OCI-LY7 (cell line): Measurements from ENCODE around the gene ECHDC1. TPM values are rescaled to one million over a fixed set of nuclear protein-coding genes. Genes with fewer than 3 reads are reported as not detected.

ENCODE experiments used
- BruUV-seq: library from RNA; stranded (reverse); fragments of 400-500 nt; replicated peaks from 2 replicates; lab custom pipeline; 2021; lab: Mats Ljungman, UMichigan
- CTCF ChIA-PET: fragments of 300-600 bp; sonication (Branson Sonifier 250); formaldehyde crosslinking; loops from one replicate; lab custom pipeline; 2022; ENCODE audit warnings: antibody characterized with exemption; ENCODE audit not compliant: unreplicated experiment; lab: Charles Lee
- POLR2A ChIA-PET: fragments of 300-600 bp; sonication (Branson Sonifier 250); formaldehyde crosslinking; loops from one replicate; lab custom pipeline; 2022; ENCODE audit warnings: antibody characterized with exemption; lab: Charles Lee
- DNase-seq: peaks from one replicate; pipeline ENCODE4 v3.0.0-alpha.2; 2015; ENCODE audit warnings: low spot score
- H2AFZ ChIP-seq: fragments of 200-600 bp; sonication (generic), shearing (Covaris generic); 2 replicates; pipeline ENCODE4 v1.6.1; 2014; ENCODE audit warnings: mild to moderate bottlenecking, antibody characterized with exemption, low read length, moderate library complexity
- H3K27ac ChIP-seq: fragments of 200-600 bp; sonication (generic); 2 replicates; pipeline ENCODE4 v1.5.1; 2014; ENCODE audit warnings: mixed run types, low read depth, mild to moderate bottlenecking, moderate library complexity, low read length, inconsistent platforms; ENCODE audit not compliant: poor library complexity, severe bottlenecking
- H3K36me3 ChIP-seq: fragments of 200-600 bp; sonication (generic); 2 replicates; pipeline ENCODE4 v1.6.1; 2014; ENCODE audit warnings: mild to moderate bottlenecking, antibody characterized with exemption, low read length, moderate library complexity, mixed read lengths; ENCODE audit not compliant: insufficient read depth
- H3K4me1 ChIP-seq: fragments of 200-600 bp; sonication (generic); 2 replicates; pipeline ENCODE4 v1.5.1; 2014; ENCODE audit warnings: mild to moderate bottlenecking, low read length; ENCODE audit not compliant: insufficient read depth, poor library complexity, severe bottlenecking
- H3K4me2 ChIP-seq: fragments of 200-600 bp; sonication (generic); 2 replicates; pipeline ENCODE4 v1.6.1; 2014; ENCODE audit warnings: mild to moderate bottlenecking, low read length
- H3K4me3 ChIP-seq: fragments of 200-600 bp; sonication (generic); 2 replicates; pipeline ENCODE4 v1.5.1; 2014; ENCODE audit warnings: mild to moderate bottlenecking, low read depth, low read length; ENCODE audit not compliant: poor library complexity, severe bottlenecking
- H3K79me2 ChIP-seq: fragments of 200-600 bp; sonication (generic); 2 replicates; pipeline ENCODE4 v1.6.1; 2016; ENCODE audit warnings: low read depth, mild to moderate bottlenecking, low read length, moderate library complexity, mixed read lengths; ENCODE audit not compliant: insufficient read depth
- H3K9me2 ChIP-seq: fragments of 200-600 bp; sonication (generic); 2 replicates; pipeline ENCODE4 v1.6.1; 2016; ENCODE audit warnings: mild to moderate bottlenecking, low read length, mixed read lengths; ENCODE audit not compliant: insufficient read depth
- H3K9me3 ChIP-seq: fragments of 200-600 bp; sonication (generic); 2 replicates; pipeline ENCODE4 v1.6.1; 2014; ENCODE audit warnings: mild to moderate bottlenecking, mixed run types, low read length, mixed read lengths
- H4K20me1 ChIP-seq: fragments of 200-600 bp; sonication (generic); 2 replicates; pipeline ENCODE4 v1.6.1; 2014; ENCODE audit warnings: mild to moderate bottlenecking, antibody characterized with exemption, low read length, moderate library complexity, mixed read lengths; ENCODE audit not compliant: insufficient read depth
- CTCF ChIP-seq: fragments of 200-600 bp; sonication (generic); conservative IDR thresholded peaks from 2 replicates; pipeline ENCODE4 v1.5.1; 2014; ENCODE audit warnings: mild to moderate bottlenecking, antibody characterized with exemption, low read length, moderate library complexity, mixed read lengths
- EZH2phosphoT487 ChIP-seq: fragments of 200-600 bp; sonication (generic); IDR thresholded peaks from 2 replicates; pipeline ENCODE4 v1.6.1; 2018; ENCODE audit warnings: low read depth, borderline replicate concordance, mild to moderate bottlenecking, mixed run types, antibody characterized with exemption, low read length, moderate library complexity, mixed read lengths
- intact Hi-C: fragments of 100-400 bp; cut with micrococcal nuclease; formaldehyde crosslinking; loops from one replicate; pipeline ENCODE4 v1.10.0; 2022; ENCODE audit not compliant: unreplicated experiment
- total RNA-seq, 2 experiments: library from RNA; depleted of rRNA in 1 of 2; stranded (reverse); fragments of >200 nt in 1 of 2; shearing (Covaris generic) in 1 of 2; gene quantifications; 2 replicates each; pipeline ENCODE4 v1.2.3, GENCODE V29; 2014 to 2022

The ECHDC1 gene
- total RNA-seq, 2 experiments from 2014 or later = 18.6 to 41.9 TPM

- CTCF ChIA-PET = no interaction called here
- TF ChIP-seq EZH2phosphoT487 (no peak), CTCF (no peak)
- Histone ChIP-seq H3K9me2 (no peaks in the 10 kb centered on the region), H3K36me3 (peaks cover 13% of the 10 kb centered on the region; the same call in 1 of the 2 replicates), H3K9me3 (no peaks in the 10 kb centered on the region), H3K4me3 (no peak overlapping the region), H3K4me1 (no peaks in the 10 kb centered on the region), H3K79me2 (no peaks in the 10 kb centered on the region), H4K20me1 (no peaks in the 10 kb centered on the region), H3K4me2 (no peak overlapping the region), H3K27ac (no peak overlapping the region), H2AFZ (no peak overlapping the region)
- POLR2A ChIA-PET = interaction anchor here (1.4 to 1.5 kb wide), 2 partner anchors 13 to 23 kb away, joined by 4 to 6 read pairs; no protein-coding TSS in a partner anchor
- no TSS peak for BruUV-seq
- intact Hi-C loops = no loop called here
- no peak for DNase-seq
These were observed 65.2 kb downstream of the ECHDC1 start for GRCh38 chr6:127277878-127278843.

DNA sequence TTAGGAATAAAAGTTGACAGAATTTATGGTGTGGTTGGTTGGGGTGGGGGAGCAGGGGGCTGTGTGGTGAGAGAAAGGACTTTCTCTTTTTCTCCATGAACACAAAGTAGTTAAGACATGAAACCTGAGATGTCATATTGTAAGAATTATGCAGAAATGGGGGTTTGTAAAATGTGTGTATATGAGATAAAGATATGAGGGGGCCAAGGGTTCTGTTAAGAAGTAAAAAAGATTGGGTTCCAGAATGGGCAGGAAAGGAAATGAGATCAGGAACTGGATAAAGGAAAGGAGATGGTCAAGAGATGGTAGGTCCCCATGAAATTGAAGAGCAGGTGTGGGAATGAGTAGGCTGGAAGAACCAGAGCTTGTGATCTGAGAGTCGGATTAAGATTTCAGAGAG, 67.1 kb downstream of the ECHDC1 start:
- H3K9me3 ChIP-seq = no peaks in the 10 kb centered on the region
- peaks cover 8% of the 10 kb centered on the region; the same call in 1 of the 2 replicates for H3K79me2 ChIP-seq
- H3K9me2 ChIP-seq = no peaks in the 10 kb centered on the region
- intact Hi-C loops = no loop called here
- H3K27ac ChIP-seq = no peak overlapping the region
- H4K20me1 ChIP-seq = no peaks in the 10 kb centered on the region
- H3K4me1 ChIP-seq = no peaks in the 10 kb centered on the region
- H2AFZ ChIP-seq = no peak overlapping the region
- no TSS peak for BruUV-seq
- no peak overlapping the region for H3K4me2 ChIP-seq
- ChIA-PET CTCF (no interaction called here), POLR2A (interaction anchor here (1.2 to 1.7 kb wide), 2 partner anchors 8 to 14 kb away, joined by 4 to 13 read pairs; no protein-coding TSS in a partner anchor)
- no peak overlapping the region for H3K4me3 ChIP-seq
- DNase-seq = no peak
- peaks cover 2% of the 10 kb centered on the region; the same call in 1 of the 2 replicates for H3K36me3 ChIP-seq
- TF ChIP-seq CTCF = no peak
- no peak for TF ChIP-seq EZH2phosphoT487
